Hepatocyte (in vitro differentiated cells): Measurements from ENCODE around the gene SRD5A3. TPM values are rescaled to one million over a fixed set of nuclear protein-coding genes. Genes with fewer than 3 reads are reported as not detected.

ENCODE experiments used
- DNase-seq: peaks from one replicate; pipeline ENCODE4 v3.0.0-alpha.2; 2016; ENCODE audit warnings: low spot score
- H2AFZ ChIP-seq: fragments of 200-600 bp; sonication (generic); 2 replicates; pipeline ENCODE4 v1.6.0; 2016; ENCODE audit warnings: antibody characterized with exemption, mild to moderate bottlenecking
- H3K27ac ChIP-seq: fragments of 200-600 bp; sonication (generic); 2 replicates; pipeline ENCODE4 v1.5.1; 2016; ENCODE audit warnings: mild to moderate bottlenecking
- H3K27me3 ChIP-seq: fragments of 200-600 bp; sonication (generic); 2 replicates; pipeline ENCODE4 v1.6.1; 2016
- H3K36me3 ChIP-seq: fragments of 200-600 bp; sonication (generic); replicated peaks from 2 replicates; pipeline ENCODE4 v1.5.1; 2016; ENCODE audit warnings: low read depth; ENCODE audit not compliant: insufficient read depth
- H3K4me1 ChIP-seq: fragments of 200-600 bp; sonication (generic); 2 replicates; pipeline ENCODE4 v1.5.1; 2016; ENCODE audit warnings: mild to moderate bottlenecking, moderate library complexity; ENCODE audit not compliant: insufficient read depth
- H3K4me2 ChIP-seq: fragments of 200-600 bp; sonication (generic); 2 replicates; pipeline ENCODE4 v1.6.0; 2016
- H3K4me3 ChIP-seq: fragments of 200-600 bp; sonication (generic); 2 replicates; pipeline ENCODE4 v1.5.1; 2016; ENCODE audit warnings: mild to moderate bottlenecking
- H3K79me2 ChIP-seq: fragments of 200-600 bp; sonication (generic); 2 replicates; pipeline ENCODE4 v1.6.0; 2017; ENCODE audit warnings: mild to moderate bottlenecking
- H3K9me2 ChIP-seq: fragments of 200-600 bp; sonication (generic); replicated peaks from 2 replicates; pipeline ENCODE4 v1.6.0; 2017; ENCODE audit warnings: mild to moderate bottlenecking; ENCODE audit not compliant: insufficient read depth
- H3K9me3 ChIP-seq: fragments of 200-600 bp; sonication (generic); 2 replicates; pipeline ENCODE4 v1.5.1; 2016; ENCODE audit warnings: low read depth, mild to moderate bottlenecking
- H4K20me1 ChIP-seq: fragments of 200-600 bp; sonication (generic); 2 replicates; pipeline ENCODE4 v1.6.0; 2016; ENCODE audit warnings: mild to moderate bottlenecking; ENCODE audit not compliant: insufficient read depth, poor library complexity, severe bottlenecking
- EZH2 ChIP-seq: fragments of 200-600 bp; sonication (generic); IDR thresholded peaks from 2 replicates; pipeline ENCODE4 v1.6.1; 2016; ENCODE audit warnings: antibody characterized with exemption, mild to moderate bottlenecking, borderline replicate concordance
- EZH2phosphoT487 ChIP-seq: fragments of 200-600 bp; sonication (generic); IDR thresholded peaks from one replicate; pipeline ENCODE4 v1.6.1; 2018; ENCODE audit warnings: antibody characterized with exemption, mild to moderate bottlenecking, low read depth, moderate library complexity; ENCODE audit not compliant: unreplicated experiment, severe bottlenecking
- whole genome bisulfite sequencing: methylation state at CpG from one replicate; pipeline ENCODE4 v1.1.6; 2016; ENCODE audit warnings: low lambda C conversion rate; ENCODE audit errors: missing lambda C conversion rate; 5-methylcytosine and 5-hydroxymethylcytosine counted together
- polyA plus RNA-seq: library from polyadenylated mRNA; unstranded; fragments of >200 nt; fragmentation: Nextera tagmentation; extraction: Ambion mirVana; gene quantifications from 2 replicates; pipeline ENCODE4 v1.2.1, GENCODE V29; 2016
- total RNA-seq: library from RNA; depleted of rRNA; stranded (reverse); fragments of >200 nt; gene quantifications from 2 replicates; pipeline ENCODE4 v1.2.3, GENCODE V29; 2014
- TF ChIP-seq, protein P1 (sequence below): fragments of 200-600 bp; sonication (generic); IDR thresholded peaks from 2 replicates; pipeline ENCODE4 v1.5.1; 2016; ENCODE audit warnings: antibody characterized with exemption, mild to moderate bottlenecking; ENCODE audit not compliant: poor library complexity

SRD5A3 gene
- total and polyA plus RNA-seq, 2 experiments from 2014 or later = 37.5 to 64.3 TPM

- Histone ChIP-seq H3K4me1 (peaks cover 6% of the 10 kb centered on the region), H3K4me2 (no peak overlapping the region), H3K27me3 (no peaks in the 10 kb centered on the region), H3K36me3 (no peaks in the 10 kb centered on the region), H3K9me3 (no peaks in the 10 kb centered on the region), H3K4me3 (no peak overlapping the region), H3K9me2 (no peaks in the 10 kb centered on the region), H2AFZ (no peak overlapping the region), H4K20me1 (no peaks in the 10 kb centered on the region), H3K27ac (no peak overlapping the region), H3K79me2 (no peaks in the 10 kb centered on the region)
- WGBS = 69% methylated on average over 2 of the region's 2 CpGs
- TF ChIP-seq, protein P1, sequence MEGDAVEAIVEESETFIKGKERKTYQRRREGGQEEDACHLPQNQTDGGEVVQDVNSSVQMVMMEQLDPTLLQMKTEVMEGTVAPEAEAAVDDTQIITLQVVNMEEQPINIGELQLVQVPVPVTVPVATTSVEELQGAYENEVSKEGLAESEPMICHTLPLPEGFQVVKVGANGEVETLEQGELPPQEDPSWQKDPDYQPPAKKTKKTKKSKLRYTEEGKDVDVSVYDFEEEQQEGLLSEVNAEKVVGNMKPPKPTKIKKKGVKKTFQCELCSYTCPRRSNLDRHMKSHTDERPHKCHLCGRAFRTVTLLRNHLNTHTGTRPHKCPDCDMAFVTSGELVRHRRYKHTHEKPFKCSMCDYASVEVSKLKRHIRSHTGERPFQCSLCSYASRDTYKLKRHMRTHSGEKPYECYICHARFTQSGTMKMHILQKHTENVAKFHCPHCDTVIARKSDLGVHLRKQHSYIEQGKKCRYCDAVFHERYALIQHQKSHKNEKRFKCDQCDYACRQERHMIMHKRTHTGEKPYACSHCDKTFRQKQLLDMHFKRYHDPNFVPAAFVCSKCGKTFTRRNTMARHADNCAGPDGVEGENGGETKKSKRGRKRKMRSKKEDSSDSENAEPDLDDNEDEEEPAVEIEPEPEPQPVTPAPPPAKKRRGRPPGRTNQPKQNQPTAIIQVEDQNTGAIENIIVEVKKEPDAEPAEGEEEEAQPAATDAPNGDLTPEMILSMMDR = no peak
- TF ChIP-seq EZH2phosphoT487 (no peak), EZH2 (no peak)
- DNase-seq = no peak
Measured at GRCh38 chr4:55380576-55380975, 34.5 kb downstream of the SRD5A3 start.

GRCh38 chr4:55381502-55381901 lies 35.5 kb downstream of the SRD5A3 start:
- Histone ChIP-seq H2AFZ (no peak overlapping the region), H3K4me3 (no peak overlapping the region), H3K9me2 (no peaks in the 10 kb centered on the region), H3K27ac (no peak overlapping the region), H3K36me3 (no peaks in the 10 kb centered on the region), H3K4me1 (peaks cover 12% of the 10 kb centered on the region), H3K4me2 (no peak overlapping the region), H3K79me2 (no peaks in the 10 kb centered on the region), H4K20me1 (no peaks in the 10 kb centered on the region), H3K9me3 (no peaks in the 10 kb centered on the region), H3K27me3 (no peaks in the 10 kb centered on the region)
- 91% methylated on average over 7 of the region's 7 CpGs for WGBS
- TF ChIP-seq EZH2phosphoT487 = no peak
- TF ChIP-seq EZH2 = no peak
- TF ChIP-seq, protein P1 = no peak
- no peak for DNase-seq

GRCh38 chr4:55382488-55383003 lies 36.5 kb downstream of the SRD5A3 start:
- WGBS = 94% methylated on average over 3 of the region's 3 CpGs

More at GRCh38 chr4:55382488-55383003, 36.5 kb downstream of the SRD5A3 start:
- no peaks in the 10 kb centered on the region for H3K9me3 ChIP-seq
- H3K4me3 ChIP-seq = no peak overlapping the region
- no peak overlapping the region for H3K27ac ChIP-seq
- no peak overlapping the region for H2AFZ ChIP-seq
- H3K9me2 ChIP-seq = no peaks in the 10 kb centered on the region
- no peak for DNase-seq
- H3K4me2 ChIP-seq = no peak overlapping the region
- H3K4me1 ChIP-seq = peaks cover 12% of the 10 kb centered on the region
- no peaks in the 10 kb centered on the region for H3K27me3 ChIP-seq
- H3K36me3 ChIP-seq = no peaks in the 10 kb centered on the region
- no peak for TF ChIP-seq EZH2
- TF ChIP-seq, protein P1 = no peak
- H3K79me2 ChIP-seq = no peaks in the 10 kb centered on the region
- H4K20me1 ChIP-seq = no peaks in the 10 kb centered on the region
